SHP77 (cell line): ENCODE data around the gene KRT72.
A peak's percentile ranks its signal among the peaks of the same experiment; 100 is the strongest.

Experiments used
- DNase-seq, 2 experiments: peaks; one replicate each; lab custom pipeline; 2025; lab: John Stamatoyannopoulos, UW

The KRT72 gene

GRCh38 chr12:52578469-52578868 is 22.8 kb downstream of the KRT72 start:
- no peak for DNase-seq

- no peak for DNase-seq
Measured at GRCh38 chr12:52577316-52577715, 23.9 kb downstream of the KRT72 start.

- no peak for DNase-seq
Measured at GRCh38 chr12:52575948-52576347, 25.3 kb downstream of the KRT72 start.

GRCh38 chr12:52575256-52575655 is 26.0 kb downstream of the KRT72 start:
- no peak for DNase-seq

- DNase-seq, result no peak
Measured at GRCh38 chr12:52573743-52574142, 27.5 kb downstream of the KRT72 start, which contains the start of gene KRT74. KRT74 (minus strand) TSS chr12:52573843; CDS start chr12:52573777, 66 bp downstream.

GRCh38 chr12:52573306-52573705 is 28.0 kb downstream of the KRT72 start:
- DNase-seq, result no peak

GRCh38 chr12:52570511-52570910 is 30.8 kb downstream of the KRT72 start:
- DNase-seq, result no peak

GRCh38 chr12:52568111-52568510 is 33.2 kb downstream of the KRT72 start:
- DNase-seq, result no peak

GRCh38 chr12:52566847-52567291 is 34.4 kb downstream of the KRT72 start:
- no peak for DNase-seq

- DNase-seq, result no peak
Measured at GRCh38 chr12:52564582-52564981, 36.7 kb downstream of the KRT72 start.

- DNase-seq, result peak in 1 of 2 experiments; percentile 4
Measured at GRCh38 chr12:52561880-52562449, 39.3 kb downstream of the KRT72 start.

- DNase-seq, result no peak
Measured at GRCh38 chr12:52559979-52560378, 41.3 kb downstream of the KRT72 start.

GRCh38 chr12:52558781-52559445 is 42.4 kb downstream of the KRT72 start:
- peak; percentile 21 to 50 for DNase-seq

- no peak for DNase-seq
Measured at GRCh38 chr12:52557476-52557875, 43.8 kb downstream of the KRT72 start.

GRCh38 chr12:52555577-52555976 is 45.7 kb downstream of the KRT72 start:
- no peak for DNase-seq

GRCh38 chr12:52552681-52553195 is 48.5 kb downstream of the KRT72 start, which contains the start of gene KRT71:
KRT71 (minus strand) TSS chr12:52553145; CDS start chr12:52553077, 68 bp downstream.
- DNase-seq, result no peak

GRCh38 chr12:52552055-52552454 is 49.2 kb downstream of the KRT72 start:
- DNase-seq, result no peak

- DNase-seq, result no peak
Measured at GRCh38 chr12:52551216-52551865, 49.9 kb downstream of the KRT72 start.

- no peak for DNase-seq
Measured at GRCh38 chr12:52546126-52546525, 55.1 kb downstream of the KRT72 start.

- no peak for DNase-seq
Measured at GRCh38 chr12:52543985-52544883, 57.0 kb downstream of the KRT72 start.

- no peak for DNase-seq
Measured at GRCh38 chr12:52542785-52543318, 58.4 kb downstream of the KRT72 start.

GRCh38 chr12:52542157-52542556 is 59.1 kb downstream of the KRT72 start:
- DNase-seq, result no peak
